Measurements from ENCODE around the gene RNASE12. TPM values are rescaled to one million over a fixed set of nuclear protein-coding genes. Genes with fewer than 3 reads are reported as not detected.

Gene RNASE12
- total and polyA plus RNA-seq, 9 of the 15 experiments (the other 6 are each of a cell fraction or from before 2014, with no cell fraction given), result 0.24 TPM; not detected in 8

DNA sequence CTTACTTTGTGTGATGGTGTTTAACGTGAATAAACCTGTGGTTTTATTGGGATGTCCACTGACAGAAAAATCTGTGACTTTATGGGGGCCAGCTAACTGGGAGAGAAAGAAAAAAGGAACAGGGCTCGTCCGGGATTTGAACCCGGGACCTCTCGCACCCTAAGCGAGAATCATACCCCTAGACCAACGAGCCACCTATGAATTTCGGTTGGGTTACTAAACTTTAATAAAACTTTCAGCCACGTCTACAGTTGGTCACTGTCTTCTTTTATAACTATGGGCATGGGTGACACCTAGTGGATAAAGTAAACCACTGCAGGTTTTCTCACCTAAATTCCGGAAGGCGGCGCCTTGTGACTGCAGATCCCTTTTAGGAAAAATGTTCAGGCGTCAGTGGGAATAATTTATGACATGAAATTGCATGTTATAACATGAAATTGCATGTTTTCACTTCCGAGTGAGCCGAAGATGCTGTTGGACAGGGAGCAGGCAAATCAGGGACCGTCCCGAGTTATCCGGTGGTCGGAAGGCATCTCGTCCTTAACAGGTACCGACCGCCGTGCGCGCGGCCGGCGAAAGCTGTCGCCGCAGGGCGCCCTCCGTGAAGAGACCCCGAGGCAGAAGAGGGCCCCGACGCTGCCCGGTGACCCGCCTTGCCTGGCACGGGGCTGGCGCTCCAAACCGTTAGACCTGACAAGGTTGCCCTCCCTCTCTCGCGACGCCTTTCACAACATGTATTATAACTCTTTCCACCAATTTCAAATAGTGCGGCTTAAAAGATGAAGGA, 18.2 kb upstream of the RNASE12 start (continued):
- TF ChIP-seq, protein P1, sequence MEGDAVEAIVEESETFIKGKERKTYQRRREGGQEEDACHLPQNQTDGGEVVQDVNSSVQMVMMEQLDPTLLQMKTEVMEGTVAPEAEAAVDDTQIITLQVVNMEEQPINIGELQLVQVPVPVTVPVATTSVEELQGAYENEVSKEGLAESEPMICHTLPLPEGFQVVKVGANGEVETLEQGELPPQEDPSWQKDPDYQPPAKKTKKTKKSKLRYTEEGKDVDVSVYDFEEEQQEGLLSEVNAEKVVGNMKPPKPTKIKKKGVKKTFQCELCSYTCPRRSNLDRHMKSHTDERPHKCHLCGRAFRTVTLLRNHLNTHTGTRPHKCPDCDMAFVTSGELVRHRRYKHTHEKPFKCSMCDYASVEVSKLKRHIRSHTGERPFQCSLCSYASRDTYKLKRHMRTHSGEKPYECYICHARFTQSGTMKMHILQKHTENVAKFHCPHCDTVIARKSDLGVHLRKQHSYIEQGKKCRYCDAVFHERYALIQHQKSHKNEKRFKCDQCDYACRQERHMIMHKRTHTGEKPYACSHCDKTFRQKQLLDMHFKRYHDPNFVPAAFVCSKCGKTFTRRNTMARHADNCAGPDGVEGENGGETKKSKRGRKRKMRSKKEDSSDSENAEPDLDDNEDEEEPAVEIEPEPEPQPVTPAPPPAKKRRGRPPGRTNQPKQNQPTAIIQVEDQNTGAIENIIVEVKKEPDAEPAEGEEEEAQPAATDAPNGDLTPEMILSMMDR (IDR thresholded peaks at IDR 0.05 in 2 of 3, conservative IDR thresholded peaks at IDR 0.05 in 1 of 3; ENCODE audit: insufficient read depth in 2 of 3, low read depth in 1 of 3, low read length in 3 of 3), result peak; percentile 93 to 100 (median 99)
- peak; percentile 35 for TF ChIP-seq EP300 (IDR thresholded peaks at IDR 0.05; ENCODE audit: low read length)
- TF ChIP-seq, protein P2, sequence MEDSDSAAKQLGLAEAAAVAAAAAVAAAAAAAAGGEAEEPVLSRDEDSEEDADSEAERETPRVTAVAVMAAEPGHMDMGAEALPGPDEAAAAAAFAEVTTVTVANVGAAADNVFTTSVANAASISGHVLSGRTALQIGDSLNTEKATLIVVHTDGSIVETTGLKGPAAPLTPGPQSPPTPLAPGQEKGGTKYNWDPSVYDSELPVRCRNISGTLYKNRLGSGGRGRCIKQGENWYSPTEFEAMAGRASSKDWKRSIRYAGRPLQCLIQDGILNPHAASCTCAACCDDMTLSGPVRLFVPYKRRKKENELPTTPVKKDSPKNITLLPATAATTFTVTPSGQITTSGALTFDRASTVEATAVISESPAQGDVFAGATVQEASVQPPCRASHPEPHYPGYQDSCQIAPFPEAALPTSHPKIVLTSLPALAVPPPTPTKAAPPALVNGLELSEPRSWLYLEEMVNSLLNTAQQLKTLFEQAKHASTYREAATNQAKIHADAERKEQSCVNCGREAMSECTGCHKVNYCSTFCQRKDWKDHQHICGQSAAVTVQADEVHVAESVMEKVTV (CRISPR knock-in tag; IDR thresholded peaks at IDR 0.05), result peak; percentile 96

All from K562 (cell line).